Measurements from ENCODE around the gene HRH1. TPM values are rescaled to one million over a fixed set of nuclear protein-coding genes. Genes with fewer than 3 reads are reported as not detected.

HRH1 gene
- total RNA-seq, 4 donors from 2014 or later = 0.75 to 1.2 (median 0.98) TPM

GRCh38 chr3:11230832-11231231 is 76.5 kb downstream of the HRH1 start:
- in situ Hi-C loops (cut with MboI; ENCODE audit: low sequenced_read_pairs in 4 of 4) (loop anchor here (10.0 to 25.0 kb wide), 2 partner anchors 104 to 106 kb away; no protein-coding TSS in a partner anchor), intact Hi-C loops (cut with DNase I; ENCODE audit: low total_unique reads) (no loop called here)

GRCh38 chr3:11235385-11235784 is 81.1 kb downstream of the HRH1 start:
- Histone ChIP-seq H3K4me3 (no peak overlapping the region), H3K27ac (no peak overlapping the region), H3K27me3 (peaks cover 0 to 3% (median 0%) of the 10 kb centered on the region in 3 donors), H3K9me3 (no peaks in the 10 kb centered on the region), H3K4me1 (no peaks in the 10 kb centered on the region), H3K36me3 (no peaks in the 10 kb centered on the region)
- ATAC-seq (no peak), DNase-seq (no peak)
- no peak for TF ChIP-seq CTCF (IDR thresholded peaks at IDR 0.05 in 4 of 5, conservative IDR thresholded peaks at IDR 0.05 in 1 of 5)
- TF ChIP-seq POLR2A (IDR thresholded peaks at IDR 0.05) = no peak
- in situ Hi-C loops (cut with MboI; ENCODE audit: low sequenced_read_pairs in 4 of 4) (loop anchor here (10.0 to 25.0 kb wide), 2 partner anchors 99 to 102 kb away; no protein-coding TSS in a partner anchor), intact Hi-C loops (cut with DNase I; ENCODE audit: low total_unique reads) (loop anchor here (5.0 kb wide), 1 partner anchor 417 kb away; no protein-coding TSS in a partner anchor)

More at GRCh38 chr3:11230832-11231231, 76.5 kb downstream of the HRH1 start:
- no peak for TF ChIP-seq CTCF (IDR thresholded peaks at IDR 0.05 in 4 of 5, conservative IDR thresholded peaks at IDR 0.05 in 1 of 5)
- no peak for TF ChIP-seq POLR2A (IDR thresholded peaks at IDR 0.05)
- no peak for DNase-seq
- Histone ChIP-seq H3K4me1 (no peaks in the 10 kb centered on the region), H3K4me3 (no peak overlapping the region), H3K9me3 (no peaks in the 10 kb centered on the region), H3K27ac (no peak overlapping the region), H3K36me3 (no peaks in the 10 kb centered on the region), H3K27me3 (no peaks in the 10 kb centered on the region)
- ATAC-seq = no peak

- no peak overlapping the region for H3K27ac ChIP-seq
- H3K4me3 ChIP-seq = no peak overlapping the region
- TF ChIP-seq POLR2A (IDR thresholded peaks at IDR 0.05) (no peak), CTCF (IDR thresholded peaks at IDR 0.05 in 4 of 5, conservative IDR thresholded peaks at IDR 0.05 in 1 of 5) (peak; percentile 22 to 83 (median 62))
- ATAC-seq (peak in 1 of 2 donors; percentile 60), DNase-seq (peak in 1 of 2 donors; percentile 48)
- intact Hi-C loops (cut with DNase I; ENCODE audit: low total_unique reads) (loop anchor here (1.0 to 5.0 kb wide), 2 partner anchors 98 to 415 kb away; no protein-coding TSS in a partner anchor), in situ Hi-C loops (cut with MboI; ENCODE audit: low sequenced_read_pairs in 4 of 4) (loop anchor here (10.0 to 25.0 kb wide), 2 partner anchors 98 to 100 kb away; no protein-coding TSS in a partner anchor)
- H3K27me3 ChIP-seq = peaks cover 0 to 3% (median 0%) of the 10 kb centered on the region in 3 donors
- H3K36me3 ChIP-seq = no peaks in the 10 kb centered on the region
- H3K9me3 ChIP-seq = no peaks in the 10 kb centered on the region
- H3K4me1 ChIP-seq = no peaks in the 10 kb centered on the region
Observed at GRCh38 chr3:11236588-11237461, 82.5 kb downstream of the HRH1 start.

GRCh38 chr3:11238060-11238459 is 83.8 kb downstream of the HRH1 start:
- in situ Hi-C loops (cut with MboI; ENCODE audit: low sequenced_read_pairs in 4 of 4) = loop anchor here (10.0 to 25.0 kb wide), 2 partner anchors 97 to 99 kb away; no protein-coding TSS in a partner anchor

More at GRCh38 chr3:11238060-11238459, 83.8 kb downstream of the HRH1 start:
- H3K4me3 ChIP-seq = no peak overlapping the region
- H3K4me1 ChIP-seq = no peaks in the 10 kb centered on the region
- DNase-seq (no peak), ATAC-seq (no peak)
- no peaks in the 10 kb centered on the region for H3K9me3 ChIP-seq
- no peak overlapping the region for H3K27ac ChIP-seq
- peaks cover 0 to 3% (median 0%) of the 10 kb centered on the region in 3 donors for H3K27me3 ChIP-seq
- intact Hi-C loops (cut with DNase I; ENCODE audit: low total_unique reads) = loop anchor here (5.0 kb wide), 1 partner anchor 414 kb away; no protein-coding TSS in a partner anchor
- no peaks in the 10 kb centered on the region for H3K36me3 ChIP-seq
- TF ChIP-seq CTCF (IDR thresholded peaks at IDR 0.05 in 4 of 5, conservative IDR thresholded peaks at IDR 0.05 in 1 of 5) (no peak), POLR2A (IDR thresholded peaks at IDR 0.05) (no peak)
